Measurements from ENCODE around the gene SPEG.

DNA sequence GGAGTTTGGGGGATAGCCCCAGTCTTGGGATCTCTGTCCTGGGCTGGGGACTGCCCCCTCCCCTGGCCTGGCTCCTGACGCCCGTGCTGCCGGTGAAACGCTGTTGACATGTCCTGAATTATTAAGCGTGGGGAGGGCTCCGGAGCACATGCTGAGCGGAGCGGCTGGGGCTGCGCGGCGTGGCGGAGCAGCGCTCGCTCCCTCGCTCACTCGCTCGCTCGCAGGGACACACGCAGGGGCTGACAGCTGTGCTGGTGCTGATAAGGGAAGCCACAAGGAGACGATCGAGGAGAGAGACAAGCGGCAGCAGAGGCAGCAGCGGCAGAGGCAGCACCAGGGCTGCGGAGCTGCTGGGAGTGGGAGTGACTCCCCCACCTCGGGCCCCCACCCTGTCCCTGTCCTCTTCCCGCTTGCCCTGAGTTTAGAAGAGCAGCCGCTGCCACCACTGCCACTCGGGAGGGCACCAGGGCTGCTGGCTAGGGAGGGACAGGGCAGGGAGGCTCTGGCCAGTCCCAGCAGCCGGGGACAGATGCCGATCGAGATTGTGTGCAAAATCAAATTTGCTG is 79.6 kb downstream of the SPEG start, which contains the start of gene ASIC4:
- peak; percentile 2 for TF ChIP-seq EZH2 (IDR thresholded peaks at IDR 0.05; ENCODE audit: low read depth, unreplicated experiment)
- TF ChIP-seq, protein P1, sequence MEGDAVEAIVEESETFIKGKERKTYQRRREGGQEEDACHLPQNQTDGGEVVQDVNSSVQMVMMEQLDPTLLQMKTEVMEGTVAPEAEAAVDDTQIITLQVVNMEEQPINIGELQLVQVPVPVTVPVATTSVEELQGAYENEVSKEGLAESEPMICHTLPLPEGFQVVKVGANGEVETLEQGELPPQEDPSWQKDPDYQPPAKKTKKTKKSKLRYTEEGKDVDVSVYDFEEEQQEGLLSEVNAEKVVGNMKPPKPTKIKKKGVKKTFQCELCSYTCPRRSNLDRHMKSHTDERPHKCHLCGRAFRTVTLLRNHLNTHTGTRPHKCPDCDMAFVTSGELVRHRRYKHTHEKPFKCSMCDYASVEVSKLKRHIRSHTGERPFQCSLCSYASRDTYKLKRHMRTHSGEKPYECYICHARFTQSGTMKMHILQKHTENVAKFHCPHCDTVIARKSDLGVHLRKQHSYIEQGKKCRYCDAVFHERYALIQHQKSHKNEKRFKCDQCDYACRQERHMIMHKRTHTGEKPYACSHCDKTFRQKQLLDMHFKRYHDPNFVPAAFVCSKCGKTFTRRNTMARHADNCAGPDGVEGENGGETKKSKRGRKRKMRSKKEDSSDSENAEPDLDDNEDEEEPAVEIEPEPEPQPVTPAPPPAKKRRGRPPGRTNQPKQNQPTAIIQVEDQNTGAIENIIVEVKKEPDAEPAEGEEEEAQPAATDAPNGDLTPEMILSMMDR (conservative IDR thresholded peaks at IDR 0.05; ENCODE audit: low read depth in 2 of 2): no peak

Measured in GM23338 (cell line).